Brain microvascular endothelial cell (primary cell): ENCODE measurements around the gene CRIP3.

ENCODE experiments used
- DNase-seq: peaks from one replicate; pipeline ENCODE4 v3.0.0-alpha.2; 2020
- H3K27ac ChIP-seq: fragments of 250-450 bp; sonication (Bioruptor Pico); 2 replicates; pipeline ENCODE4 v1.5.1; 2020; ENCODE audit warnings: mild to moderate bottlenecking, moderate library complexity
- H3K27me3 ChIP-seq: fragments of 250-450 bp; sonication (Bioruptor Pico); replicated peaks from 2 replicates; pipeline ENCODE4 v1.5.1; 2020; ENCODE audit warnings: mild to moderate bottlenecking
- H3K36me3 ChIP-seq: fragments of 250-450 bp; sonication (Bioruptor Pico); replicated peaks from 2 replicates; pipeline ENCODE4 v1.5.1; 2020; ENCODE audit warnings: mild to moderate bottlenecking
- H3K4me3 ChIP-seq: 2 replicates; pipeline ENCODE4 v1.5.1; 2011; ENCODE audit warnings: low read depth, mild to moderate bottlenecking, control low read depth, low read length, moderate library complexity
- CTCF ChIP-seq: IDR thresholded peaks from 2 replicates; pipeline ENCODE4 v1.5.1; 2011; ENCODE audit warnings: low read depth, mild to moderate bottlenecking, moderate library complexity, low read length, control low read depth, inconsistent platforms; ENCODE audit errors: missing control alignments
- in situ Hi-C: cut with HindIII; loops from 2 replicates; pipeline ENCODE4 v1.10.0; 2017; ENCODE audit warnings: low sequenced_read_pairs, low pct_ligation_motif_present

Gene CRIP3

GRCh38 chr6:43274916-43275597 lies 33.6 kb downstream of the CRIP3 start:
- Histone ChIP-seq H3K36me3 (no peaks in the 10 kb centered on the region), H3K27me3 (peaks cover 39% of the 10 kb centered on the region), H3K27ac (no peak overlapping the region), H3K4me3 (peak overlapping the region; percentile 27)
- no peak for DNase-seq
- in situ Hi-C loops: no loop called here
- TF ChIP-seq CTCF: no peak

GRCh38 chr6:43274127-43274915 lies 34.3 kb downstream of the CRIP3 start:
- H3K4me3 ChIP-seq: no peak overlapping the region
- peaks cover 40% of the 10 kb centered on the region for H3K27me3 ChIP-seq
- in situ Hi-C loops: no loop called here
- H3K36me3 ChIP-seq: no peaks in the 10 kb centered on the region
- DNase-seq: no peak
- no peak overlapping the region for H3K27ac ChIP-seq
- no peak for TF ChIP-seq CTCF

- DNase-seq: no peak
- no peak for TF ChIP-seq CTCF
- in situ Hi-C loops: no loop called here
- Histone ChIP-seq H3K36me3 (no peaks in the 10 kb centered on the region), H3K27ac (no peak overlapping the region), H3K4me3 (no peak overlapping the region), H3K27me3 (peaks cover 46% of the 10 kb centered on the region)
These were observed 34.9 kb downstream of the CRIP3 start for GRCh38 chr6:43273707-43274106.

GRCh38 chr6:43271944-43272343 lies 36.7 kb downstream of the CRIP3 start:
- no peak overlapping the region for H3K4me3 ChIP-seq
- H3K27me3 ChIP-seq: peaks cover 56% of the 10 kb centered on the region
- no peaks in the 10 kb centered on the region for H3K36me3 ChIP-seq
- no peak for TF ChIP-seq CTCF
- DNase-seq: no peak
- in situ Hi-C loops: no loop called here
- H3K27ac ChIP-seq: no peak overlapping the region

DNA sequence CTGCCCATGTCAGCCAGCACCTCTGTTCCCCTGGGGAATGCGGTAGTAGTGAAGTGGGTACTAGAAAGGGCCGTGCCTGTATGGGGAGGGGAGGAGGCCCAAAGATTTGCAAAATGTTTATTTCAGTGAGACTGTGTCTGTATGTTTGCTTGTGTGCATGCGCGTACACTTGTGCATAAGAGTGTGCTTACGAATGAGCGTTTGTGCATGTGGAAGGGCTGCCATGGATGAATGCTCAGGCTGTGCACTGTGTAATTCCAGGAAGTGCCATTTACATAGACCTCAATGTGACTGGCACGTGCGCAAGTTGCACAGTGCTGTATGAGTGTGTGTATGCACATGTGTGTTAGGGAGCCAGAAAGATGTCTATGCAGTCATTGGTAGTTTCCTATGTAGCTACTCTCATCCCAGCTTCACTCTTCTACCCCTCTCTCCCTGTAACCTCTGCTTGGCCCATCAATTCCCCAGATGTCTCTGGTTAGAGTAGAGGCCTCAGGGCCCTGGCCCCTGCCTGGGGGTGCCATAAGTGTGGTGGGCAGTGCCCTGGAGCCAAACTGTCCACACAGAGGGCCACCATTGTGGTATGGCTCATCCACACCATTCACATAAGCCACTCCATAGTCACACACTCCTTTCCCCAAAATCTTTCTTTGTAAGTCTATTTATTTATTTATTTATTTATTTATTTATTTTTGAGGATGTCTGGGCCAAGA lies 37.4 kb downstream of the CRIP3 start:
- DNase-seq: no peak
- Histone ChIP-seq H3K4me3 (no peak overlapping the region), H3K27me3 (peaks cover 49% of the 10 kb centered on the region), H3K36me3 (no peaks in the 10 kb centered on the region), H3K27ac (no peak overlapping the region)
- in situ Hi-C loops: no loop called here
- TF ChIP-seq CTCF: no peak
